HCT116 (cell line): ENCODE data around the gene DPYD. TPM values are rescaled to one million over a fixed set of nuclear protein-coding genes. Genes with fewer than 3 reads are reported as not detected.

Source experiments
- ATAC-seq: fragments of 200-7000 bp; cut with Tn5 transposase; 2 replicates; pipeline ENCODE4 v1.9.1; 2020; ENCODE audit warnings: mild to moderate bottlenecking, moderate library complexity
- BruUV-seq: library from RNA; stranded (reverse); fragments of 400-500 nt; replicated peaks from 2 replicates; lab custom pipeline; 2021; lab: Mats Ljungman, UMichigan
- CTCF ChIA-PET: fragments of 300-600 bp; sonication (Branson Sonifier 250); formaldehyde crosslinking; loops from one replicate; lab custom pipeline; 2021; ENCODE audit warnings: antibody characterized with exemption; lab: Charles Lee
- POLR2A ChIA-PET: fragments of 300-600, 350-600 bp; sonication (Branson Sonifier 250); formaldehyde crosslinking; loops from one replicate; lab custom pipeline; 2021; ENCODE audit warnings: antibody characterized with exemption; lab: Charles Lee
- RAD21 ChIA-PET, 2 experiments: fragments of 300-600 bp; sonication (Branson Sonifier 250); formaldehyde crosslinking; loops; one replicate each; lab custom pipeline; 2023; ENCODE audit warnings: low total read pairs in 2 of 2; ENCODE audit not compliant: uncharacterized antibody in 2 of 2, unreplicated experiment in 2 of 2, low non-redundant PET in 1 of 2; lab: Charles Lee
- DNase-seq: peaks from one replicate; pipeline ENCODE4 v3.0.0-alpha.2; 2010; ENCODE audit warnings: low read depth, low spot score
- H2AFZ ChIP-seq: fragments of 200-600 bp; shearing (Covaris generic), sonication (generic); 2 replicates; pipeline ENCODE4 v1.6.1; 2017; ENCODE audit warnings: low read depth, mixed run types, mixed read lengths, antibody characterized with exemption, low read length; ENCODE audit not compliant: poor library complexity, severe bottlenecking
- H3K27ac ChIP-seq: 2 replicates; pipeline ENCODE4 v1.5.1; 2012; ENCODE audit warnings: low read depth, low read length
- H3K27me3 ChIP-seq: fragments of 200-600 bp; sonication (generic); 2 replicates; pipeline ENCODE4 v1.6.1; 2016; ENCODE audit warnings: mixed run types, low read length, mixed read lengths; ENCODE audit not compliant: insufficient read depth
- H3K36me3 ChIP-seq, 2 experiments: fragments of 200-500 bp in 1 of 2; fragments of 200-600 bp in 1 of 2; sonication (Bioruptor generic) in 1 of 2; sonication (generic) in 1 of 2; 2 replicates each; pipeline versions ENCODE4 v1.5.1 to v1.6.1; 2014 to 2016; ENCODE audit warnings: low read length in 2 of 2, inconsistent platforms in 1 of 2, mixed read lengths in 1 of 2, mixed run types in 1 of 2; ENCODE audit not compliant: insufficient read depth in 2 of 2, control insufficient read depth in 1 of 2
- H3K4me1 ChIP-seq, 2 experiments: fragments of 200-600 bp in 1 of 2; sonication (generic) in 1 of 2; 2 replicates each; pipeline versions ENCODE4 v1.5.1 to v1.6.1; 2012 to 2017; ENCODE audit warnings: low read length in 2 of 2, inconsistent platforms in 1 of 2, mild to moderate bottlenecking in 1 of 2, mixed read lengths in 1 of 2, mixed run types in 1 of 2, moderate library complexity in 1 of 2; ENCODE audit not compliant: insufficient read depth in 2 of 2, control insufficient read depth in 1 of 2
- H3K4me2 ChIP-seq: fragments of 200-600 bp; sonication (generic); 2 replicates; pipeline ENCODE4 v1.6.1; 2017; ENCODE audit warnings: mixed run types, low read length, mixed read lengths
- H3K4me3 ChIP-seq, 2 experiments: fragments of 200-600 bp in 1 of 2; sonication (generic) in 1 of 2; replicated peaks in 1 of 2; 2 replicates each; pipeline ENCODE4 v1.5.1; 2011 to 2016; ENCODE audit warnings: low read length in 2 of 2, control low read depth in 1 of 2, low read depth in 1 of 2, mild to moderate bottlenecking in 1 of 2, mixed read lengths in 1 of 2, mixed run types in 1 of 2
- H3K79me2 ChIP-seq: fragments of 200-600 bp; sonication (generic); 2 replicates; pipeline ENCODE4 v1.6.1; 2017; ENCODE audit warnings: mild to moderate bottlenecking, mixed run types, low read length, moderate library complexity, mixed read lengths; ENCODE audit not compliant: insufficient read depth
- H3K9ac ChIP-seq: fragments of 200-600 bp; sonication (generic); 2 replicates; pipeline ENCODE4 v1.6.1; 2016; ENCODE audit warnings: low read length, mixed read lengths
- H3K9me2 ChIP-seq: fragments of 200-600 bp; sonication (generic), shearing (Covaris generic); 2 replicates; pipeline ENCODE4 v1.6.1; 2017; ENCODE audit warnings: mixed run types, mild to moderate bottlenecking, moderate library complexity; ENCODE audit not compliant: insufficient read depth
- H3K9me3 ChIP-seq, 2 experiments: fragments of 200-500 bp in 1 of 2; fragments of 200-600 bp in 1 of 2; sonication (Bioruptor generic) in 1 of 2; sonication (generic) in 1 of 2; 2 replicates each; pipeline ENCODE4 v1.6.1; 2014 to 2017; ENCODE audit warnings: low read length in 2 of 2, mixed read lengths in 2 of 2, inconsistent platforms in 1 of 2, low read depth in 1 of 2, mild to moderate bottlenecking in 1 of 2, mixed run types in 1 of 2, moderate library complexity in 1 of 2; ENCODE audit not compliant: control insufficient read depth in 1 of 2, insufficient read depth in 1 of 2
- H4K20me1 ChIP-seq: fragments of 200-600 bp; sonication (generic), shearing (Covaris generic); 2 replicates; pipeline ENCODE4 v1.6.1; 2017; ENCODE audit warnings: mixed run types, mild to moderate bottlenecking, moderate library complexity; ENCODE audit not compliant: insufficient read depth
- CBX3 ChIP-seq: IDR thresholded peaks from 2 replicates; pipeline ENCODE4 v1.6.1; 2012; ENCODE audit warnings: low read depth
- CEBPB ChIP-seq: IDR thresholded peaks from 2 replicates; pipeline ENCODE4 v1.6.1; 2012; ENCODE audit warnings: low read depth
- CTCF ChIP-seq, 3 experiments: fragments of 200-600 bp in 1 of 3; sonication (generic) in 1 of 3; IDR thresholded peaks in 2 of 3; conservative IDR thresholded peaks in 1 of 3; 2 replicates each; pipeline ENCODE4 v1.5.1; 2012 to 2017; ENCODE audit warnings: low read depth in 2 of 3, low read length in 2 of 3, antibody characterized with exemption in 1 of 3, borderline replicate concordance in 1 of 3, control low read depth in 1 of 3, mild to moderate bottlenecking in 1 of 3, mixed read lengths in 1 of 3, mixed run types in 1 of 3, moderate library complexity in 1 of 3; ENCODE audit not compliant: insufficient read depth in 1 of 3
- EZH2 ChIP-seq: fragments of 200-600 bp; sonication (generic); IDR thresholded peaks from 2 replicates; pipeline ENCODE4 v1.6.1; 2017; ENCODE audit warnings: antibody characterized with exemption, mixed run types
- EZH2phosphoT487 ChIP-seq: fragments of 200-600 bp; IDR thresholded peaks from 2 replicates; pipeline ENCODE4 v1.6.1; 2018; ENCODE audit warnings: antibody characterized with exemption, borderline replicate concordance
- FOSL1 ChIP-seq: IDR thresholded peaks from 2 replicates; pipeline ENCODE4 v1.6.1; 2012; ENCODE audit warnings: low read depth
- JUND ChIP-seq: IDR thresholded peaks from 2 replicates; pipeline ENCODE4 v1.6.1; 2012
- POLR2A ChIP-seq: IDR thresholded peaks from 2 replicates; pipeline ENCODE4 v1.7.0; 2011; ENCODE audit warnings: borderline replicate concordance; ENCODE audit not compliant: insufficient read depth, insufficient read length; ENCODE audit errors: extremely low read depth
- SP1 ChIP-seq: IDR thresholded peaks from 2 replicates; pipeline ENCODE4 v1.6.1; 2012; ENCODE audit warnings: low read depth
- TCF7L2 ChIP-seq: IDR thresholded peaks from 2 replicates; pipeline ENCODE4 v1.7.0; 2011; ENCODE audit warnings: borderline replicate concordance, inconsistent platforms; ENCODE audit not compliant: insufficient read depth, insufficient read length; ENCODE audit errors: extremely low read depth
- ZFX ChIP-seq: fragments of 450-650 bp; IDR thresholded peaks from 2 replicates; pipeline ENCODE4 v1.6.1; 2017
- ZNF274 ChIP-seq: fragments of 200-500 bp; sonication (Bioruptor generic); IDR thresholded peaks from 2 replicates; pipeline ENCODE4 v1.6.1; 2014; ENCODE audit warnings: mild to moderate bottlenecking, low read depth, low read length, inconsistent platforms
- intact Hi-C: fragments of 100-400 bp; cut with micrococcal nuclease; formaldehyde crosslinking; loops from 2 replicates; pipeline ENCODE4 v1.10.0; 2022
- total RNA-seq: library from RNA; stranded (reverse); gene quantifications from one replicate; pipeline ENCODE4 v1.2.1, GENCODE V29; 2021; ENCODE audit not compliant: unreplicated experiment
- TF ChIP-seq, protein P1 (sequence below): IDR thresholded peaks from 2 replicates; pipeline ENCODE4 v1.6.1; 2012
- TF ChIP-seq, protein P2 (sequence below): IDR thresholded peaks from 2 replicates; pipeline ENCODE4 v1.6.1; 2012; ENCODE audit warnings: low read depth
- TF ChIP-seq, protein P3 (sequence below): IDR thresholded peaks from 2 replicates; pipeline ENCODE4 v1.6.1; 2012

The DPYD gene
- total RNA-seq, 1 experiment from 2014 or later = 1.7 TPM

DNA sequence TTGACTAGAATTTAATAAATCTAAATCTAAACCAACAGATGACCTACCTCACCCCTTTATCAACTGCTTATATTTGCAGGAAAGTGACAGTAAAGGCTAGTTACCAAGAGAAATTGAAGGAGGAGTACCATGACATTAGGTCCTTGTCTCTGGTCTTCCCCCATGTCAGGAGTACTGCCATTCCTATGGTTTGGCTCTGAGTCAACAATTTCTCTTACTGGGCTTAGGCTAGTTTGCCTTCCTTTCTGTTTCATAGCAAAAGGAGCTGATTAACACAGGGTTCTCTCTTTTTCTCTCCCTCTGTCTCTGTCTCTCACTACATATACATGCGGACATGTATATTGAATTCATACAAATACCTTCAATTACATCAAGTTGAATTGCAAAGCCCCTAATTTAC is 579.9 kb downstream of the DPYD start:
- POLR2A ChIA-PET = no interaction called here
- Histone ChIP-seq H3K9ac (no peak overlapping the region), H3K27me3 (no peaks in the 10 kb centered on the region), H4K20me1 (no peaks in the 10 kb centered on the region), H3K36me3 (no peaks in the 10 kb centered on the region), H3K79me2 (no peaks in the 10 kb centered on the region), H3K9me3 (no peaks in the 10 kb centered on the region), H3K9me2 (0 out of 2 replicates have a peak, but pooled peaks cover 5% of the 10 kb centered on the region), H3K4me1 (no peaks in the 10 kb centered on the region), H3K27ac (no peak overlapping the region), H3K4me2 (no peak overlapping the region), H2AFZ (no peak overlapping the region), H3K4me3 (no peak overlapping the region)
- TF ChIP-seq, protein P1, sequence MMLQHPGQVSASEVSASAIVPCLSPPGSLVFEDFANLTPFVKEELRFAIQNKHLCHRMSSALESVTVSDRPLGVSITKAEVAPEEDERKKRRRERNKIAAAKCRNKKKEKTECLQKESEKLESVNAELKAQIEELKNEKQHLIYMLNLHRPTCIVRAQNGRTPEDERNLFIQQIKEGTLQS = no peak
- TF ChIP-seq EZH2phosphoT487 (no peak), JUND (no peak), FOSL1 (no peak), CBX3 (no peak)
- BruUV-seq = no TSS peak
- ATAC-seq (no peak), DNase-seq (no peak)
- RAD21 ChIA-PET = no interaction called here
- CTCF ChIA-PET = no interaction called here
- intact Hi-C loops = no loop called here

GRCh38 chr1:97338347-97338746 is 582.5 kb downstream of the DPYD start:
- Histone ChIP-seq H2AFZ (no peak overlapping the region), H3K4me3 (no peak overlapping the region), H3K9me2 (0 out of 2 replicates have a peak, but pooled peaks cover 5% of the 10 kb centered on the region), H3K27ac (no peak overlapping the region), H3K4me1 (no peaks in the 10 kb centered on the region), H3K36me3 (no peaks in the 10 kb centered on the region), H4K20me1 (no peaks in the 10 kb centered on the region), H3K9ac (no peak overlapping the region), H3K27me3 (no peaks in the 10 kb centered on the region), H3K79me2 (no peaks in the 10 kb centered on the region), H3K4me2 (no peak overlapping the region), H3K9me3 (no peaks in the 10 kb centered on the region)
- ChIA-PET POLR2A (no interaction called here), RAD21 (no interaction called here), CTCF (no interaction called here)
- ATAC-seq (no peak), DNase-seq (no peak)
- BruUV-seq = no TSS peak
- TF ChIP-seq CEBPB = no peak
- TF ChIP-seq, protein P2, sequence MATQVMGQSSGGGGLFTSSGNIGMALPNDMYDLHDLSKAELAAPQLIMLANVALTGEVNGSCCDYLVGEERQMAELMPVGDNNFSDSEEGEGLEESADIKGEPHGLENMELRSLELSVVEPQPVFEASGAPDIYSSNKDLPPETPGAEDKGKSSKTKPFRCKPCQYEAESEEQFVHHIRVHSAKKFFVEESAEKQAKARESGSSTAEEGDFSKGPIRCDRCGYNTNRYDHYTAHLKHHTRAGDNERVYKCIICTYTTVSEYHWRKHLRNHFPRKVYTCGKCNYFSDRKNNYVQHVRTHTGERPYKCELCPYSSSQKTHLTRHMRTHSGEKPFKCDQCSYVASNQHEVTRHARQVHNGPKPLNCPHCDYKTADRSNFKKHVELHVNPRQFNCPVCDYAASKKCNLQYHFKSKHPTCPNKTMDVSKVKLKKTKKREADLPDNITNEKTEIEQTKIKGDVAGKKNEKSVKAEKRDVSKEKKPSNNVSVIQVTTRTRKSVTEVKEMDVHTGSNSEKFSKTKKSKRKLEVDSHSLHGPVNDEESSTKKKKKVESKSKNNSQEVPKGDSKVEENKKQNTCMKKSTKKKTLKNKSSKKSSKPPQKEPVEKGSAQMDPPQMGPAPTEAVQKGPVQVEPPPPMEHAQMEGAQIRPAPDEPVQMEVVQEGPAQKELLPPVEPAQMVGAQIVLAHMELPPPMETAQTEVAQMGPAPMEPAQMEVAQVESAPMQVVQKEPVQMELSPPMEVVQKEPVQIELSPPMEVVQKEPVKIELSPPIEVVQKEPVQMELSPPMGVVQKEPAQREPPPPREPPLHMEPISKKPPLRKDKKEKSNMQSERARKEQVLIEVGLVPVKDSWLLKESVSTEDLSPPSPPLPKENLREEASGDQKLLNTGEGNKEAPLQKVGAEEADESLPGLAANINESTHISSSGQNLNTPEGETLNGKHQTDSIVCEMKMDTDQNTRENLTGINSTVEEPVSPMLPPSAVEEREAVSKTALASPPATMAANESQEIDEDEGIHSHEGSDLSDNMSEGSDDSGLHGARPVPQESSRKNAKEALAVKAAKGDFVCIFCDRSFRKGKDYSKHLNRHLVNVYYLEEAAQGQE = no peak
- no peak for TF ChIP-seq POLR2A
- TF ChIP-seq EZH2 = no peak
- TF ChIP-seq ZFX = no peak
- TF ChIP-seq EZH2phosphoT487 = no peak
- TF ChIP-seq SP1 = no peak
- no peak for TF ChIP-seq CTCF (IDR thresholded peaks at IDR 0.05 in 2 of 3, conservative IDR thresholded peaks at IDR 0.05 in 1 of 3; ENCODE audit: borderline replicate concordance in 1 of 3, insufficient read depth in 1 of 3, low read depth in 2 of 3, low read length in 2 of 3)
- TF ChIP-seq TCF7L2 = no peak
- TF ChIP-seq, protein P3, sequence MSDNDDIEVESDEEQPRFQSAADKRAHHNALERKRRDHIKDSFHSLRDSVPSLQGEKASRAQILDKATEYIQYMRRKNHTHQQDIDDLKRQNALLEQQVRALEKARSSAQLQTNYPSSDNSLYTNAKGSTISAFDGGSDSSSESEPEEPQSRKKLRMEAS = no peak
- TF ChIP-seq ZNF274 = no peak
- intact Hi-C loops = no loop called here
